Ishikawa (cell line): ENCODE measurements around the gene NSG2.

Source experiments
- CEBPB ChIP-seq: IDR thresholded peaks from 2 replicates; pipeline ENCODE4 v1.6.1; 2012
- CREB1 ChIP-seq: IDR thresholded peaks from 2 replicates; pipeline ENCODE4 v1.6.1; 2012; ENCODE audit warnings: low read depth
- EGR1 ChIP-seq: IDR thresholded peaks from 2 replicates; pipeline ENCODE4 v1.6.1; 2012
- EP300 ChIP-seq: IDR thresholded peaks from 2 replicates; pipeline ENCODE4 v1.6.1; 2012; ENCODE audit warnings: borderline replicate concordance
- FOXM1 ChIP-seq: IDR thresholded peaks from 2 replicates; pipeline ENCODE4 v1.6.1; 2012; ENCODE audit warnings: low read depth, borderline replicate concordance
- RAD21 ChIP-seq: IDR thresholded peaks from 2 replicates; pipeline ENCODE4 v1.6.1; 2012; ENCODE audit warnings: low read depth
- TCF12 ChIP-seq: IDR thresholded peaks from 2 replicates; pipeline ENCODE4 v1.6.1; 2012; ENCODE audit warnings: low read depth
- TEAD4 ChIP-seq: IDR thresholded peaks from 2 replicates; pipeline ENCODE4 v1.6.1; 2012
- YY1 ChIP-seq: IDR thresholded peaks from 2 replicates; pipeline ENCODE4 v1.6.1; 2012; ENCODE audit warnings: low read depth
- TF ChIP-seq, protein P1 (sequence below): IDR thresholded peaks from 2 replicates; pipeline ENCODE4 v1.6.1; 2012

DNA sequence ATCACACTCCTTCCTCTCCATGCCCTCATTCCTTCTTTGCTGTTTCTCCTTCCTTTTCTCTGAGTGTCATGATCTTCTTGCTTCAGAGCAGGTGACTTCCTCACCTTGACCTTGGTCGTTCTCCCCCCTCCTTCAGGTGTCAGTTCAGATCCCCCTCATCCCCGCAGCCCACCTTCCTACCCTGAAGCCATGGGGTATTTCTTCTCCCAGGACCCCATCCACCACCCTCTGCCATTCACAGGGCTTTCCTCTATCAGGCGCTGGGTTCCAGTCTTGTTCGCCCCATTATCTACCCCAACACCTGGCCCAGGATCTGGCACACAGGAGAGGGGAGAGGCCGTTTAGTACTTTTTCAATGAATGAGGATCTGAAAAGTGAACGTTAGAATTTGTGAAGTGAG is 101.0 kb downstream of the NSG2 start:
- no peak for TF ChIP-seq FOXM1
- no peak for TF ChIP-seq CEBPB
- no peak for TF ChIP-seq YY1
- TF ChIP-seq RAD21: no peak
- TF ChIP-seq, protein P1, sequence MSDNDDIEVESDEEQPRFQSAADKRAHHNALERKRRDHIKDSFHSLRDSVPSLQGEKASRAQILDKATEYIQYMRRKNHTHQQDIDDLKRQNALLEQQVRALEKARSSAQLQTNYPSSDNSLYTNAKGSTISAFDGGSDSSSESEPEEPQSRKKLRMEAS: no peak
- no peak for TF ChIP-seq EGR1
- TF ChIP-seq TCF12: no peak
- no peak for TF ChIP-seq EP300
- TF ChIP-seq CREB1: no peak
- no peak for TF ChIP-seq TEAD4
